HepG2 (cell line): ENCODE results near the gene TXNL4B. TPM values are rescaled to one million over a fixed set of nuclear protein-coding genes. Genes with fewer than 3 reads are reported as not detected.
A peak's percentile ranks its signal among the peaks of the same experiment; 100 is the strongest.

Source experiments
- ADNP ChIP-seq: sonication (generic); formaldehyde crosslinking; IDR thresholded peaks from 2 replicates; pipeline ENCODE4 v1.4.0; 2020; ENCODE audit warnings: missing genetic modification reagents
- BRCA1 ChIP-seq: sonication (generic); formaldehyde crosslinking; IDR thresholded peaks from 2 replicates; pipeline ENCODE4 v1.4.0; 2020; ENCODE audit warnings: missing genetic modification reagents
- CAMTA2 ChIP-seq: sonication (generic); formaldehyde crosslinking; IDR thresholded peaks from 2 replicates; pipeline ENCODE4 v1.4.0; 2020; ENCODE audit warnings: mild to moderate bottlenecking, missing genetic modification reagents, borderline replicate concordance
- CENPX ChIP-seq: sonication (generic); formaldehyde crosslinking; IDR thresholded peaks from 2 replicates; pipeline ENCODE4 v1.9.0; 2021; ENCODE audit warnings: mild to moderate bottlenecking, missing genetic modification reagents, moderate library complexity
- FOXC1 ChIP-seq: sonication (generic); formaldehyde crosslinking; IDR thresholded peaks from 2 replicates; pipeline ENCODE4 v1.8.0; 2022; ENCODE audit warnings: mild to moderate bottlenecking, missing genetic modification reagents, borderline replicate concordance
- FOXP1 ChIP-seq, 2 experiments: fragments of 450-650 bp in 1 of 2; IDR thresholded peaks; 2 replicates each; pipeline ENCODE4 v1.6.1; 2017 to 2018; ENCODE audit warnings: antibody characterized with exemption in 1 of 2
- GATAD1 ChIP-seq: IDR thresholded peaks from 2 replicates; pipeline ENCODE4 v1.6.1; 2016; ENCODE audit warnings: missing genetic modification reagents, missing compliant biosample characterization
- GFI1 ChIP-seq: sonication (generic); formaldehyde crosslinking; IDR thresholded peaks from 2 replicates; pipeline ENCODE4 v1.5.0; 2020; ENCODE audit warnings: missing genetic modification reagents, mild to moderate bottlenecking, borderline replicate concordance
- MBD4 ChIP-seq: IDR thresholded peaks from 2 replicates; pipeline ENCODE4 v1.6.1; 2012; ENCODE audit warnings: low read length, inconsistent platforms, borderline replicate concordance
- NCOA2 ChIP-seq: sonication (generic); formaldehyde crosslinking; IDR thresholded peaks from 2 replicates; pipeline ENCODE4 v1.8.0; 2022; ENCODE audit warnings: inconsistent platforms
- NCOA5 ChIP-seq: sonication (generic); formaldehyde crosslinking; IDR thresholded peaks from 2 replicates; pipeline ENCODE4 v1.4.0; 2020; ENCODE audit warnings: missing genetic modification reagents
- SMARCE1 ChIP-seq: fragments of 450-650 bp; IDR thresholded peaks from 2 replicates; pipeline ENCODE4 v1.6.1; 2017; ENCODE audit warnings: borderline replicate concordance
- STAG1 ChIP-seq: sonication (generic); formaldehyde crosslinking; IDR thresholded peaks from 2 replicates; pipeline ENCODE4 v1.4.0; 2020; ENCODE audit warnings: missing genetic modification reagents
- ZFP62 ChIP-seq: sonication (generic); formaldehyde crosslinking; IDR thresholded peaks from 2 replicates; pipeline ENCODE4 v1.4.0; 2020; ENCODE audit warnings: missing genetic modification reagents
- ZNF546 ChIP-seq: sonication (generic); formaldehyde crosslinking; conservative IDR thresholded peaks from 2 replicates; pipeline ENCODE4 v1.8.1; 2023; ENCODE audit warnings: mild to moderate bottlenecking, missing genetic modification reagents
- ZNF761 ChIP-seq: sonication (generic); formaldehyde crosslinking; conservative IDR thresholded peaks from 2 replicates; pipeline ENCODE4 v1.4.0; 2020; ENCODE audit warnings: mild to moderate bottlenecking, missing genetic modification reagents
- ZSCAN20 ChIP-seq: sonication (generic); formaldehyde crosslinking; IDR thresholded peaks from 2 replicates; pipeline ENCODE4 v1.4.0; 2020; ENCODE audit warnings: missing genetic modification reagents, mild to moderate bottlenecking, borderline replicate concordance
- polyA plus RNA-seq, 8 experiments: library from polyadenylated mRNA; depleted of rRNA in 3 of 8; stranded (reverse) in 7 of 8; unstranded in 1 of 8; fragments of >200 nt; fragmentation: Illumina TruSeq in 4 of 8; extraction: Trizol in 4 of 8; gene quantifications; 2 replicates each; pipeline versions ENCODE4 v1.2.1 to v1.2.3, GENCODE V29; 2011 to 2016; ENCODE audit warnings: low read depth in 4 of 8, missing spikeins in 1 of 8, mixed read lengths in 1 of 8; ENCODE audit not compliant: insufficient read depth in 1 of 8
- total RNA-seq, 5 experiments: library from RNA; depleted of rRNA; stranded (reverse); fragments of >200 nt; fragmentation: Illumina TruSeq; extraction: Trizol; gene quantifications; 2 replicates each; pipeline ENCODE4 v1.2.3, GENCODE V29; 2016; ENCODE audit warnings: low read depth in 1 of 5
- TF ChIP-seq, protein P1 (sequence below): sonication (generic); formaldehyde crosslinking; conservative IDR thresholded peaks from 2 replicates; pipeline ENCODE4 v1.8.0; 2022; ENCODE audit warnings: low read depth, missing genetic modification reagents
- TF ChIP-seq, protein P2 (sequence below): sonication (generic); formaldehyde crosslinking; IDR thresholded peaks from 2 replicates; pipeline ENCODE4 v1.9.0; 2021; ENCODE audit warnings: missing genetic modification reagents, borderline replicate concordance
- TF ChIP-seq, protein P3 (sequence below): fragments of 450-650 bp; IDR thresholded peaks from 2 replicates; pipeline ENCODE4 v1.6.1; 2017
- TF ChIP-seq, protein P4 (sequence below): IDR thresholded peaks from 2 replicates; pipeline ENCODE4 v1.6.1; 2012; ENCODE audit warnings: low read length, improper control_type of control experiment
- TF ChIP-seq, protein P5 (sequence below): sonication (generic); formaldehyde crosslinking; IDR thresholded peaks from 2 replicates; pipeline ENCODE4 v1.4.0; 2020; ENCODE audit warnings: mild to moderate bottlenecking, missing genetic modification reagents

The TXNL4B gene
- total and polyA plus RNA-seq, 2 of the 13 experiments (the other 11 are each of a cell fraction or from before 2014, with no cell fraction given): 17.4 to 18.3 TPM

DNA sequence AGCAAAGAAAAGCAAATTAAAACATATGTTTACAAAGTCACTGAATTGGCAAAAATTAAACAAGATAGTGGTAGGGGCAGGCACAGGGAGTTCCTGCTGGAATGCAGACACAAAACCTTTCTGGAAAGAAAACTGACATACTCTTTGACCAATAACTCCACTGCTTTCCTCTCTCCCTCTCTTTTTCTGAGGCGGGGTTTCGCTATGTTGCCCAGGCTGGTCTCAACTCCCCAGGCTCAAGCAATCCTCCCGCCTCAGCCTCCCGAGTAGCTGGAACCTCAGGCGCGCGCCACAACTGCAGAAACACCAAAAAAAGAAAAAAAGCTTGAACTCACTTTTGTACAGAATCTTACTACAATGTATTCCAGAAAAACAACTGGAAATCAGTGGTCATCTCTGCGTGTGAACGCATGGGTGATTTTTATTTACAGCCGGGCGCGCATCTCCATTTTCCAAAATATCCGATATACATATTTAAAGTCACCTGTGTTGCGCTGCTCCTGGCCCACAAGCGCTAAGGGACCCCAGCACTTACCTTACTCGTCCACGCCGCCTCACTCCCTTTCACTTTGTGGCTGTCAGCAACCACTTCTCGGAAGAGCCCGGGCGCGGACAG lies 480 bp downstream of the TXNL4B start (continued):
- TF ChIP-seq FOXP1 (IDR thresholded peaks at IDR 0.05): no peak
- no peak for TF ChIP-seq FOXP1 (CRISPR knock-in tag; IDR thresholded peaks at IDR 0.05)
- TF ChIP-seq ZNF761 (CRISPR knock-in tag): 0 out of 2 replicates have a peak, but pooled peaks have one; percentile 67
- no peak for TF ChIP-seq GFI1
- TF ChIP-seq, protein P1, sequence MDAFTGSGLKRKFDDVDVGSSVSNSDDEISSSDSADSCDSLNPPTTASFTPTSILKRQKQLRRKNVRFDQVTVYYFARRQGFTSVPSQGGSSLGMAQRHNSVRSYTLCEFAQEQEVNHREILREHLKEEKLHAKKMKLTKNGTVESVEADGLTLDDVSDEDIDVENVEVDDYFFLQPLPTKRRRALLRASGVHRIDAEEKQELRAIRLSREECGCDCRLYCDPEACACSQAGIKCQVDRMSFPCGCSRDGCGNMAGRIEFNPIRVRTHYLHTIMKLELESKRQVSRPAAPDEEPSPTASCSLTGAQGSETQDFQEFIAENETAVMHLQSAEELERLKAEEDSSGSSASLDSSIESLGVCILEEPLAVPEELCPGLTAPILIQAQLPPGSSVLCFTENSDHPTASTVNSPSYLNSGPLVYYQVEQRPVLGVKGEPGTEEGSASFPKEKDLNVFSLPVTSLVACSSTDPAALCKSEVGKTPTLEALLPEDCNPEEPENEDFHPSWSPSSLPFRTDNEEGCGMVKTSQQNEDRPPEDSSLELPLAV (CRISPR knock-in tag): no peak
- no peak for TF ChIP-seq ZSCAN20 (CRISPR knock-in tag)
- TF ChIP-seq CENPX (CRISPR knock-in tag): no peak
- no peak for TF ChIP-seq NCOA2 (CRISPR knock-in tag)
- no peak for TF ChIP-seq FOXC1
- no peak for TF ChIP-seq NCOA5 (CRISPR knock-in tag)
- no peak for TF ChIP-seq MBD4
- TF ChIP-seq, protein P2, sequence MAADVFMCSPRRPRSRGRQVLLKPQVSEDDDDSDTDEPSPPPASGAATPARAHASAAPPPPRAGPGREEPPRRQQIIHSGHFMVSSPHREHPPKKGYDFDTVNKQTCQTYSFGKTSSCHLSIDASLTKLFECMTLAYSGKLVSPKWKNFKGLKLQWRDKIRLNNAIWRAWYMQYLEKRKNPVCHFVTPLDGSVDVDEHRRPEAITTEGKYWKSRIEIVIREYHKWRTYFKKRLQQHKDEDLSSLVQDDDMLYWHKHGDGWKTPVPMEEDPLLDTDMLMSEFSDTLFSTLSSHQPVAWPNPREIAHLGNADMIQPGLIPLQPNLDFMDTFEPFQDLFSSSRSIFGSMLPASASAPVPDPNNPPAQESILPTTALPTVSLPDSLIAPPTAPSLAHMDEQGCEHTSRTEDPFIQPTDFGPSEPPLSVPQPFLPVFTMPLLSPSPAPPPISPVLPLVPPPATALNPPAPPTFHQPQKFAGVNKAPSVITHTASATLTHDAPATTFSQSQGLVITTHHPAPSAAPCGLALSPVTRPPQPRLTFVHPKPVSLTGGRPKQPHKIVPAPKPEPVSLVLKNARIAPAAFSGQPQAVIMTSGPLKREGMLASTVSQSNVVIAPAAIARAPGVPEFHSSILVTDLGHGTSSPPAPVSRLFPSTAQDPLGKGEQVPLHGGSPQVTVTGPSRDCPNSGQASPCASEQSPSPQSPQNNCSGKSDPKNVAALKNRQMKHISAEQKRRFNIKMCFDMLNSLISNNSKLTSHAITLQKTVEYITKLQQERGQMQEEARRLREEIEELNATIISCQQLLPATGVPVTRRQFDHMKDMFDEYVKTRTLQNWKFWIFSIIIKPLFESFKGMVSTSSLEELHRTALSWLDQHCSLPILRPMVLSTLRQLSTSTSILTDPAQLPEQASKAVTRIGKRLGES (CRISPR knock-in tag): no peak
- no peak for TF ChIP-seq STAG1 (CRISPR knock-in tag)
- no peak for TF ChIP-seq ZFP62 (CRISPR knock-in tag)
- TF ChIP-seq, protein P3, sequence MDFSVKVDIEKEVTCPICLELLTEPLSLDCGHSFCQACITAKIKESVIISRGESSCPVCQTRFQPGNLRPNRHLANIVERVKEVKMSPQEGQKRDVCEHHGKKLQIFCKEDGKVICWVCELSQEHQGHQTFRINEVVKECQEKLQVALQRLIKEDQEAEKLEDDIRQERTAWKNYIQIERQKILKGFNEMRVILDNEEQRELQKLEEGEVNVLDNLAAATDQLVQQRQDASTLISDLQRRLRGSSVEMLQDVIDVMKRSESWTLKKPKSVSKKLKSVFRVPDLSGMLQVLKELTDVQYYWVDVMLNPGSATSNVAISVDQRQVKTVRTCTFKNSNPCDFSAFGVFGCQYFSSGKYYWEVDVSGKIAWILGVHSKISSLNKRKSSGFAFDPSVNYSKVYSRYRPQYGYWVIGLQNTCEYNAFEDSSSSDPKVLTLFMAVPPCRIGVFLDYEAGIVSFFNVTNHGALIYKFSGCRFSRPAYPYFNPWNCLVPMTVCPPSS: no peak
- TF ChIP-seq CAMTA2: no peak; the same call in 1 of the 2 replicates
- TF ChIP-seq SMARCE1: no peak
- TF ChIP-seq, protein P4, sequence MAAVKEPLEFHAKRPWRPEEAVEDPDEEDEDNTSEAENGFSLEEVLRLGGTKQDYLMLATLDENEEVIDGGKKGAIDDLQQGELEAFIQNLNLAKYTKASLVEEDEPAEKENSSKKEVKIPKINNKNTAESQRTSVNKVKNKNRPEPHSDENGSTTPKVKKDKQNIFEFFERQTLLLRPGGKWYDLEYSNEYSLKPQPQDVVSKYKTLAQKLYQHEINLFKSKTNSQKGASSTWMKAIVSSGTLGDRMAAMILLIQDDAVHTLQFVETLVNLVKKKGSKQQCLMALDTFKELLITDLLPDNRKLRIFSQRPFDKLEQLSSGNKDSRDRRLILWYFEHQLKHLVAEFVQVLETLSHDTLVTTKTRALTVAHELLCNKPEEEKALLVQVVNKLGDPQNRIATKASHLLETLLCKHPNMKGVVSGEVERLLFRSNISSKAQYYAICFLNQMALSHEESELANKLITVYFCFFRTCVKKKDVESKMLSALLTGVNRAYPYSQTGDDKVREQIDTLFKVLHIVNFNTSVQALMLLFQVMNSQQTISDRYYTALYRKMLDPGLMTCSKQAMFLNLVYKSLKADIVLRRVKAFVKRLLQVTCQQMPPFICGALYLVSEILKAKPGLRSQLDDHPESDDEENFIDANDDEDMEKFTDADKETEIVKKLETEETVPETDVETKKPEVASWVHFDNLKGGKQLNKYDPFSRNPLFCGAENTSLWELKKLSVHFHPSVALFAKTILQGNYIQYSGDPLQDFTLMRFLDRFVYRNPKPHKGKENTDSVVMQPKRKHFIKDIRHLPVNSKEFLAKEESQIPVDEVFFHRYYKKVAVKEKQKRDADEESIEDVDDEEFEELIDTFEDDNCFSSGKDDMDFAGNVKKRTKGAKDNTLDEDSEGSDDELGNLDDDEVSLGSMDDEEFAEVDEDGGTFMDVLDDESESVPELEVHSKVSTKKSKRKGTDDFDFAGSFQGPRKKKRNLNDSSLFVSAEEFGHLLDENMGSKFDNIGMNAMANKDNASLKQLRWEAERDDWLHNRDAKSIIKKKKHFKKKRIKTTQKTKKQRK: no peak
- no peak for TF ChIP-seq ZNF546 (CRISPR knock-in tag)
- TF ChIP-seq, protein P5, sequence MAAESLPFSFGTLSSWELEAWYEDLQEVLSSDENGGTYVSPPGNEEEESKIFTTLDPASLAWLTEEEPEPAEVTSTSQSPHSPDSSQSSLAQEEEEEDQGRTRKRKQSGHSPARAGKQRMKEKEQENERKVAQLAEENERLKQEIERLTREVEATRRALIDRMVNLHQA (CRISPR knock-in tag): no peak
- no peak for TF ChIP-seq GATAD1
- no peak for TF ChIP-seq ADNP
- TF ChIP-seq BRCA1 (CRISPR knock-in tag): 0 out of 2 replicates have a peak, but pooled peaks have one; percentile 14
